Uterus (tissue), 2 donors: ENCODE data around the gene ELL3.

ENCODE experiments used
- POLR2A ChIP-seq, 2 donors: fragments of 450-650 bp; IDR thresholded peaks; one replicate each; pipeline ENCODE4 v1.6.1; 2016; ENCODE audit warnings: antibody characterized with exemption in 2 of 2, mild to moderate bottlenecking in 1 of 2, moderate library complexity in 1 of 2
- TF ChIP-seq, protein P1 (sequence below), 4 experiments: fragments of 200-600 bp in 2 of 4; fragments of 450-650 bp in 2 of 4; sonication (generic) in 2 of 4; IDR thresholded peaks; one replicate each; pipeline ENCODE4 v1.5.1; 2016 to 2019; ENCODE audit warnings: antibody characterized with exemption in 4 of 4, mild to moderate bottlenecking in 2 of 4, moderate library complexity in 1 of 4

DNA sequence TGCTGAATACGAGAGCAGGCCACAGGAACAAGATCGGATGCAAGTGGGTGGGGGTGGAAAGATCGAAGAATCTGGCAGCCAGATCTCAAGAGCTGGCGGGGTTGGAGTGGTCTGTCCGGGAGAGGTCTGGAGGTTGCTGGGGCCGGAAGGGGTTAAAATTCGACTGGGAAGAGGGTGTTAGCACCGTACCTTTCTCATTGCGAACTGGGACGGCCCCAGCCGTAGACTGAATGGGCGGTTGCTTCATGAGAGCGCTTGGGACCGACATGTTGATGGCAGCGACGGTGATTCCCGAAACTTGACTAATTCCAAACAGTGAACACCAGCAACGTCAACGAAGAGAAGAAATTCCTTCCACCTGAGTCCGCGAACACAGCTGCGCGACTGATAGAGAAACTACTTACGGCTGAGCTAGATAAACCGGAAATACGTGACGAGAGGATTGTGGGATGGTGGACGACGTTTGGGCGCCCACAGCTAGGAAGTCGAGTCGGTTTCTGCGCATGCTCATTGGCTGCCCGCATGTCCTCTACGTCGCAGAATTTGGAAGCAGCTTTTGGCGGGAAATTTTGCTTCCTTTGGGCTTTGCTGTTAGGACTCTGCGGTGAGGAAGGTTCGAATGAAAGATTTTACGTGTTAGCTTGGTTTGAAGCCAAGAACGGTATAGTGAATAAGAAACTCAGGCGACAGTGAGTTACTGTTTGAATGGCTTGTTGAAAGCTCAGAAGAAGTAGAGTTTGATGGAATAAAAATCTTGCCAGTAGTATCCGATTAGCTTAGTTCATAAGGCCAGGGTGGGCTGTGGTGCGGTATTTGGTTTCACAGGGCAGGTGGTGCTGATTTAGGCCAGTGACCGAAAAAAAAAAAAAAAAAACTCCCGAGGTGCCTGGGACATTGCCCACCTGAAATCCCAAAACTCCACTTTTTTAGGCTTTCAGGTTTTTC is 47.8 kb upstream of the ELL3 start, which contains the start of gene MFAP1:
- TF ChIP-seq, protein P1, sequence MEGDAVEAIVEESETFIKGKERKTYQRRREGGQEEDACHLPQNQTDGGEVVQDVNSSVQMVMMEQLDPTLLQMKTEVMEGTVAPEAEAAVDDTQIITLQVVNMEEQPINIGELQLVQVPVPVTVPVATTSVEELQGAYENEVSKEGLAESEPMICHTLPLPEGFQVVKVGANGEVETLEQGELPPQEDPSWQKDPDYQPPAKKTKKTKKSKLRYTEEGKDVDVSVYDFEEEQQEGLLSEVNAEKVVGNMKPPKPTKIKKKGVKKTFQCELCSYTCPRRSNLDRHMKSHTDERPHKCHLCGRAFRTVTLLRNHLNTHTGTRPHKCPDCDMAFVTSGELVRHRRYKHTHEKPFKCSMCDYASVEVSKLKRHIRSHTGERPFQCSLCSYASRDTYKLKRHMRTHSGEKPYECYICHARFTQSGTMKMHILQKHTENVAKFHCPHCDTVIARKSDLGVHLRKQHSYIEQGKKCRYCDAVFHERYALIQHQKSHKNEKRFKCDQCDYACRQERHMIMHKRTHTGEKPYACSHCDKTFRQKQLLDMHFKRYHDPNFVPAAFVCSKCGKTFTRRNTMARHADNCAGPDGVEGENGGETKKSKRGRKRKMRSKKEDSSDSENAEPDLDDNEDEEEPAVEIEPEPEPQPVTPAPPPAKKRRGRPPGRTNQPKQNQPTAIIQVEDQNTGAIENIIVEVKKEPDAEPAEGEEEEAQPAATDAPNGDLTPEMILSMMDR (IDR thresholded peaks at IDR 0.05) = peak in 1 of 4 experiments; percentile 13
- peak; percentile 69 to 73 for TF ChIP-seq POLR2A (IDR thresholded peaks at IDR 0.05)
